ENCODE data around the gene TANGO6.

GRCh38 chr16:69087161-69087581, 243.8 kb downstream of the TANGO6 start:
- TF ChIP-seq CTCF (IDR thresholded peaks at IDR 0.05) (no peak), POLR2A (IDR thresholded peaks at IDR 0.05) (no peak), EP300 (IDR thresholded peaks at IDR 0.05) (no peak)

Measured in ovary (tissue), 3 donors.